Astrocyte of the spinal cord (primary cell): ENCODE measurements around the gene CTSK.
A peak's percentile ranks its signal among the peaks of the same experiment; 100 is the strongest.
"Not testable (repeated sequence)": the region's sequence is repeated elsewhere in the genome, so short reads cannot be mapped to it uniquely, and the experiment has no call there.

Experiments
- DNase-seq: peaks from one replicate; pipeline ENCODE4 v3.0.0; 2011; ENCODE audit warnings: low read depth, low spot score
- H3K4me3 ChIP-seq: 2 replicates; pipeline ENCODE4 v1.5.1; 2011; ENCODE audit warnings: low read depth, mild to moderate bottlenecking, low read length, moderate library complexity
- CTCF ChIP-seq: IDR thresholded peaks from 2 replicates; pipeline ENCODE4 v1.5.1; 2012; ENCODE audit warnings: low read depth, mild to moderate bottlenecking, low read length, inconsistent platforms
- in situ Hi-C: cut with HindIII; loops from 2 replicates; pipeline ENCODE4 v1.10.0; 2017; ENCODE audit warnings: low sequenced_read_pairs

CTSK gene

GRCh38 chr1:150777544-150777943 is 30.5 kb downstream of the CTSK start:
- no peak for DNase-seq
- no peak for TF ChIP-seq CTCF

GRCh38 chr1:150775931-150776505 is 32.0 kb downstream of the CTSK start:
- DNase-seq, in situ Hi-C loops, H3K4me3 ChIP-seq: not testable (repeated sequence)

More at GRCh38 chr1:150777544-150777943, 30.5 kb downstream of the CTSK start:
- H3K4me3 ChIP-seq = no peak overlapping the region
- in situ Hi-C loops = no loop called here

- DNase-seq = no peak
- in situ Hi-C loops = no loop called here
- TF ChIP-seq CTCF = no peak
These were observed 32.8 kb downstream of the CTSK start for GRCh38 chr1:150775276-150775675.

GRCh38 chr1:150772326-150772725 is 35.7 kb downstream of the CTSK start:
- in situ Hi-C loops = no loop called here
- TF ChIP-seq CTCF = no peak

More at GRCh38 chr1:150775276-150775675, 32.8 kb downstream of the CTSK start:
- H3K4me3 ChIP-seq = no peak overlapping the region

GRCh38 chr1:150767704-150768103 is 40.4 kb downstream of the CTSK start:
- in situ Hi-C loops = not testable (repeated sequence)

More at GRCh38 chr1:150772326-150772725, 35.7 kb downstream of the CTSK start:
- DNase-seq = no peak
- H3K4me3 ChIP-seq = no peak overlapping the region

GRCh38 chr1:150765977-150766301 is 42.1 kb downstream of the CTSK start:
- H3K4me3 ChIP-seq, in situ Hi-C loops, DNase-seq: not testable (repeated sequence)

More at GRCh38 chr1:150767704-150768103, 40.4 kb downstream of the CTSK start:
- not testable (repeated sequence) for DNase-seq, H3K4me3 ChIP-seq

GRCh38 chr1:150765296-150765976 is 42.6 kb downstream of the CTSK start, which contains the start of gene CTSS:
TSS of gene CTSS (minus strand) at chr1:150765778. CDS start at chr1:150764763, 1,015 bp downstream.
- DNase-seq = peak; percentile 17
- H3K4me3 ChIP-seq = no peak within 1 kb of the TSS

More at GRCh38 chr1:150765296-150765976, 42.6 kb downstream of the CTSK start, which contains the start of gene CTSS:
- in situ Hi-C loops = no loop called here
- no peak for TF ChIP-seq CTCF
